HepG2 (cell line): Measurements from ENCODE around the gene PIGX. TPM values are rescaled to one million over a fixed set of nuclear protein-coding genes. Genes with fewer than 3 reads are reported as not detected.
"Not testable (repeated sequence)": the region's sequence is repeated elsewhere in the genome, so short reads cannot be mapped to it uniquely, and the experiment has no call there.

Experiments used
- ATAC-seq: fragments of 200-7000 bp; cut with Tn5 transposase; 3 replicates; pipeline ENCODE4 v1.9.1; 2020; ENCODE audit warnings: mild to moderate bottlenecking, moderate library complexity
- BruUV-seq: library from RNA; stranded (reverse); fragments of 400-500 nt; replicated peaks from 2 replicates; lab custom pipeline; 2021; lab: Mats Ljungman, UMichigan
- CTCF ChIA-PET: fragments of 300-600 bp; formaldehyde crosslinking; extraction: SDS; loops from one replicate; lab custom pipeline; 2021; ENCODE audit warnings: low total read pairs, inconsistent platforms, low intra/inter-chr PET ratio; lab: Yijun Ruan, JAX
- POLR2A ChIA-PET: fragments of 350-600 bp; sonication (Branson Sonifier 250); formaldehyde crosslinking; loops from one replicate; lab custom pipeline; 2020; ENCODE audit warnings: antibody characterized with exemption, inconsistent platforms; lab: Yijun Ruan, JAX
- DNase-seq: peaks from one replicate; pipeline ENCODE4 v3.0.0-alpha.2; 2015; ENCODE audit warnings: low spot score
- FAIRE-seq: peaks from 3 replicates; lab custom pipeline; 2011; peaks lifted over from hg19 to GRCh38; lab: Jason Lieb, UNC
- H2AFZ ChIP-seq: one replicate; pipeline ENCODE4 v1.6.1; 2011; ENCODE audit warnings: low read length, inconsistent platforms
- H3K27ac ChIP-seq: fragments of 300-600 bp; 3 replicates; pipeline ENCODE4 v1.8.0; 2011; ENCODE audit warnings: mixed run types, mild to moderate bottlenecking, mixed read lengths, low read length, inconsistent platforms; ENCODE audit not compliant: insufficient read depth; ENCODE audit errors: extremely low read length
- H3K27me3 ChIP-seq, 2 experiments: fragments of 200-600 bp in 1 of 2; 2 replicates in 1 of 2; 3 replicates in 1 of 2; pipeline versions ENCODE4 v1.6.0 to v1.8.0; 2011; ENCODE audit warnings: low read length in 2 of 2, mild to moderate bottlenecking in 2 of 2, moderate library complexity in 2 of 2, inconsistent platforms in 1 of 2; ENCODE audit not compliant: insufficient read depth in 2 of 2, control insufficient read depth in 1 of 2
- H3K36me3 ChIP-seq, 2 experiments: fragments of 200-600 bp in 1 of 2; replicated peaks in 1 of 2; 2 replicates in 1 of 2; 3 replicates in 1 of 2; pipeline versions ENCODE4 v1.5.1 to v1.8.0; 2011; ENCODE audit warnings: low read length in 2 of 2, inconsistent platforms in 1 of 2; ENCODE audit not compliant: insufficient read depth in 2 of 2, control insufficient read depth in 1 of 2
- H3K4me1 ChIP-seq: 2 replicates; pipeline ENCODE4 v1.5.1; 2012; ENCODE audit warnings: low read length, inconsistent platforms; ENCODE audit not compliant: insufficient read depth
- H3K4me2 ChIP-seq: 2 replicates; pipeline ENCODE4 v1.6.0; 2011; ENCODE audit warnings: low read depth, low read length, inconsistent platforms
- H3K4me3 ChIP-seq, 3 experiments: fragments of 200-600 bp in 1 of 3; sonication (generic), shearing (Covaris generic) in 1 of 3; replicated peaks in 1 of 3; 2 replicates each; pipeline ENCODE4 v1.5.1; 2011 to 2016; ENCODE audit warnings: low read length in 3 of 3, inconsistent platforms in 2 of 3, low read depth in 2 of 3, mild to moderate bottlenecking in 2 of 3, control low read depth in 1 of 3, mixed read lengths in 1 of 3; ENCODE audit not compliant: insufficient read depth in 1 of 3
- H3K79me2 ChIP-seq: one replicate; pipeline ENCODE4 v1.6.1; 2011; ENCODE audit warnings: low read length, inconsistent platforms; ENCODE audit not compliant: insufficient read depth
- H3K9ac ChIP-seq: 2 replicates; pipeline ENCODE4 v1.6.0; 2011; ENCODE audit warnings: mild to moderate bottlenecking, low read depth, low read length, inconsistent platforms; ENCODE audit not compliant: insufficient read depth
- H3K9me3 ChIP-seq: 2 replicates; pipeline ENCODE4 v1.5.1; 2012; ENCODE audit warnings: mild to moderate bottlenecking, low read length
- H4K20me1 ChIP-seq: 2 replicates; pipeline ENCODE4 v1.6.0; 2011; ENCODE audit warnings: inconsistent platforms, mild to moderate bottlenecking, low read length, moderate library complexity; ENCODE audit not compliant: insufficient read depth
- ARHGAP35 ChIP-seq: sonication (generic); formaldehyde crosslinking; IDR thresholded peaks from 2 replicates; pipeline ENCODE4 v1.9.0; 2022; ENCODE audit warnings: mild to moderate bottlenecking, inconsistent platforms, moderate library complexity, missing genetic modification reagents, borderline replicate concordance
- CENPT ChIP-seq: sonication (generic); formaldehyde crosslinking; IDR thresholded peaks from 2 replicates; pipeline ENCODE4 v1.8.0; 2022; ENCODE audit warnings: low read depth, mild to moderate bottlenecking, moderate library complexity, missing genetic modification reagents
- MIER2 ChIP-seq: IDR thresholded peaks from 2 replicates; pipeline ENCODE4 v1.6.1; 2016; ENCODE audit warnings: missing biosample characterization, missing genetic modification reagents
- NCOA1 ChIP-seq: sonication (generic); formaldehyde crosslinking; IDR thresholded peaks from 2 replicates; pipeline ENCODE4 v1.9.0; 2021; ENCODE audit warnings: missing genetic modification reagents
- NCOA2 ChIP-seq: sonication (generic); formaldehyde crosslinking; IDR thresholded peaks from 2 replicates; pipeline ENCODE4 v1.8.0; 2022; ENCODE audit warnings: inconsistent platforms
- ZNF121 ChIP-seq: sonication (generic); formaldehyde crosslinking; IDR thresholded peaks from 2 replicates; pipeline ENCODE4 v1.5.0; 2020; ENCODE audit warnings: mild to moderate bottlenecking, missing genetic modification reagents
- ZNF124 ChIP-seq: sonication (generic); formaldehyde crosslinking; IDR thresholded peaks from 2 replicates; pipeline ENCODE4 v1.4.0; 2020; ENCODE audit warnings: missing genetic modification reagents
- ZNF136 ChIP-seq: sonication (generic); formaldehyde crosslinking; IDR thresholded peaks from 2 replicates; pipeline ENCODE4 v1.8.1; 2022; ENCODE audit warnings: low read depth, mild to moderate bottlenecking, moderate library complexity, missing genetic modification reagents
- ZNF260 ChIP-seq: sonication (generic); formaldehyde crosslinking; IDR thresholded peaks from 2 replicates; pipeline ENCODE4 v1.4.0; 2020; ENCODE audit warnings: missing genetic modification reagents, low read depth, mild to moderate bottlenecking, borderline replicate concordance
- ZNF44 ChIP-seq: sonication (generic); formaldehyde crosslinking; IDR thresholded peaks from 2 replicates; pipeline ENCODE4 v1.5.1; 2020; ENCODE audit warnings: mild to moderate bottlenecking, missing genetic modification reagents
- ZNF790 ChIP-seq: sonication (generic); formaldehyde crosslinking; IDR thresholded peaks from 2 replicates; pipeline ENCODE4 v1.8.0; 2022; ENCODE audit warnings: missing genetic modification reagents, mild to moderate bottlenecking, borderline replicate concordance
- WGBS: methylation state at CpG from one replicate; pipeline ENCODE4 v1.1.6; 2017; ENCODE audit warnings: low lambda C conversion rate; 5-methylcytosine and 5-hydroxymethylcytosine counted together
- in situ Hi-C: cut with HindIII; loops from 2 replicates; pipeline ENCODE4 v1.10.0; 2017; ENCODE audit warnings: low pct_unique_long_range_greater_than_20kb; ENCODE audit not compliant: extremely low pct_ligation_motif_present
- intact Hi-C: fragments of 100-400 bp; cut with micrococcal nuclease; formaldehyde crosslinking; loops from one replicate; pipeline ENCODE4 v1.10.0; 2022; ENCODE audit not compliant: unreplicated experiment
- polyA plus RNA-seq, 8 experiments: library from polyadenylated mRNA; depleted of rRNA in 3 of 8; stranded (reverse) in 7 of 8; unstranded in 1 of 8; fragments of >200 nt; fragmentation: Illumina TruSeq in 4 of 8; extraction: Trizol in 4 of 8; gene quantifications; 2 replicates each; pipeline versions ENCODE4 v1.2.1 to v1.2.3, GENCODE V29; 2011 to 2016; ENCODE audit warnings: low read depth in 4 of 8, missing spikeins in 1 of 8, mixed read lengths in 1 of 8; ENCODE audit not compliant: insufficient read depth in 1 of 8
- total RNA-seq, 5 experiments: library from RNA; depleted of rRNA; stranded (reverse); fragments of >200 nt; fragmentation: Illumina TruSeq; extraction: Trizol; gene quantifications; 2 replicates each; pipeline ENCODE4 v1.2.3, GENCODE V29; 2016; ENCODE audit warnings: low read depth in 1 of 5
- TF ChIP-seq, protein P1 (sequence below): IDR thresholded peaks from 2 replicates; pipeline ENCODE4 v1.6.1; 2016; ENCODE audit warnings: missing genetic modification reagents, missing compliant biosample characterization
- TF ChIP-seq, protein P2 (sequence below): sonication (generic); formaldehyde crosslinking; IDR thresholded peaks from 2 replicates; pipeline ENCODE4 v1.4.0; 2020; ENCODE audit warnings: missing genetic modification reagents
- TF ChIP-seq, protein P3 (sequence below): sonication (generic); formaldehyde crosslinking; IDR thresholded peaks from 2 replicates; pipeline ENCODE4 v1.8.0; 2022; ENCODE audit warnings: mild to moderate bottlenecking, missing genetic modification reagents, moderate library complexity

The PIGX gene
- total and polyA plus RNA-seq, 2 of the 13 experiments (the other 11 are each of a cell fraction or from before 2014, with no cell fraction given): 13.2 to 21.3 TPM

GRCh38 chr3:196717162-196717561, 5.0 kb downstream of the PIGX start:
- TF ChIP-seq ZNF121 (CRISPR knock-in tag): 0 out of 2 replicates have a peak, but pooled peaks have one; percentile 27

DNA sequence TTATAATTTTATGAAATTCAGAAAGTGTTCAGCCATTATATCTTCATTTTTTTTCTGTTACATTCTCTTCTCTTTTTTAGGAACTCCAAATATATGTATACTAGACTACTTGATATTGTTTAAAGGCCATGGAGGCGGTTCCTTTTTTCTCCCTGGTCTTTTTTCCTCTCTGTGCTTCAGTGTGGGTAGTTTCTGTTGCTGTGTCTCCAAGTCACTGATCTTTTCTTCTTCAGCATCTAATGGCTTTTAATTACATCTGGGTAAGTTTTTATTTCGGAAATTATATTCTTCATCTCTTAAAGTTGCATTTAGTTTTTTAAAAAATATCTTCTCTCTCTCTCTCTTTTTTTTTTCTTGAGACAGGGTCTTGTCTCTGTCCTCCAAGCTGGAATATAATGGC, 8.9 kb downstream of the PIGX start:
- ChIA-PET POLR2A (no interaction called here), CTCF (no interaction called here)
- H3K4me3 ChIP-seq: no peak overlapping the region
- ATAC-seq: no peak
- H2AFZ ChIP-seq: no peak overlapping the region
- H3K9ac ChIP-seq: no peak overlapping the region
- no peaks in the 10 kb centered on the region for H3K79me2 ChIP-seq
- no peaks in the 10 kb centered on the region for H3K27me3 ChIP-seq
- H3K27ac ChIP-seq: no peak overlapping the region
- WGBS: 98% methylated on average over 2 of the region's 2 CpGs
- no TSS peak for BruUV-seq
- H4K20me1 ChIP-seq: no peaks in the 10 kb centered on the region
- intact Hi-C loops (no loop called here), in situ Hi-C loops (no loop called here)
- no peak for FAIRE-seq
- no peak overlapping the region for H3K4me2 ChIP-seq
- H3K9me3 ChIP-seq: no peaks in the 10 kb centered on the region
- 0 out of 5 replicates have a peak, but pooled peaks cover 0 to 8% of the 10 kb centered on the region in 2 experiments for H3K36me3 ChIP-seq
- peaks cover 8% of the 10 kb centered on the region for H3K4me1 ChIP-seq
- no peak for DNase-seq
- TF ChIP-seq ZNF136 (CRISPR knock-in tag) (no peak), NCOA2 (CRISPR knock-in tag) (no peak), ZNF124 (no peak), NCOA1 (CRISPR knock-in tag) (no peak), ZNF260 (CRISPR knock-in tag) (no peak), CENPT (CRISPR knock-in tag) (no peak), ZNF790 (CRISPR knock-in tag) (no peak), ZNF44 (CRISPR knock-in tag) (no peak), MIER2 (no peak), ARHGAP35 (CRISPR knock-in tag) (no peak)
- TF ChIP-seq, protein P1, sequence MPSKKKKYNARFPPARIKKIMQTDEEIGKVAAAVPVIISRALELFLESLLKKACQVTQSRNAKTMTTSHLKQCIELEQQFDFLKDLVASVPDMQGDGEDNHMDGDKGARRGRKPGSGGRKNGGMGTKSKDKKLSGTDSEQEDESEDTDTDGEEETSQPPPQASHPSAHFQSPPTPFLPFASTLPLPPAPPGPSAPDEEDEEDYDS (CRISPR knock-in tag): no peak
- TF ChIP-seq, protein P2, sequence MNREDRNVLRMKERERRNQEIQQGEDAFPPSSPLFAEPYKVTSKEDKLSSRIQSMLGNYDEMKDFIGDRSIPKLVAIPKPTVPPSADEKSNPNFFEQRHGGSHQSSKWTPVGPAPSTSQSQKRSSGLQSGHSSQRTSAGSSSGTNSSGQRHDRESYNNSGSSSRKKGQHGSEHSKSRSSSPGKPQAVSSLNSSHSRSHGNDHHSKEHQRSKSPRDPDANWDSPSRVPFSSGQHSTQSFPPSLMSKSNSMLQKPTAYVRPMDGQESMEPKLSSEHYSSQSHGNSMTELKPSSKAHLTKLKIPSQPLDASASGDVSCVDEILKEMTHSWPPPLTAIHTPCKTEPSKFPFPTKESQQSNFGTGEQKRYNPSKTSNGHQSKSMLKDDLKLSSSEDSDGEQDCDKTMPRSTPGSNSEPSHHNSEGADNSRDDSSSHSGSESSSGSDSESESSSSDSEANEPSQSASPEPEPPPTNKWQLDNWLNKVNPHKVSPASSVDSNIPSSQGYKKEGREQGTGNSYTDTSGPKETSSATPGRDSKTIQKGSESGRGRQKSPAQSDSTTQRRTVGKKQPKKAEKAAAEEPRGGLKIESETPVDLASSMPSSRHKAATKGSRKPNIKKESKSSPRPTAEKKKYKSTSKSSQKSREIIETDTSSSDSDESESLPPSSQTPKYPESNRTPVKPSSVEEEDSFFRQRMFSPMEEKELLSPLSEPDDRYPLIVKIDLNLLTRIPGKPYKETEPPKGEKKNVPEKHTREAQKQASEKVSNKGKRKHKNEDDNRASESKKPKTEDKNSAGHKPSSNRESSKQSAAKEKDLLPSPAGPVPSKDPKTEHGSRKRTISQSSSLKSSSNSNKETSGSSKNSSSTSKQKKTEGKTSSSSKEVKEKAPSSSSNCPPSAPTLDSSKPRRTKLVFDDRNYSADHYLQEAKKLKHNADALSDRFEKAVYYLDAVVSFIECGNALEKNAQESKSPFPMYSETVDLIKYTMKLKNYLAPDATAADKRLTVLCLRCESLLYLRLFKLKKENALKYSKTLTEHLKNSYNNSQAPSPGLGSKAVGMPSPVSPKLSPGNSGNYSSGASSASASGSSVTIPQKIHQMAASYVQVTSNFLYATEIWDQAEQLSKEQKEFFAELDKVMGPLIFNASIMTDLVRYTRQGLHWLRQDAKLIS: no peak
- TF ChIP-seq, protein P3, sequence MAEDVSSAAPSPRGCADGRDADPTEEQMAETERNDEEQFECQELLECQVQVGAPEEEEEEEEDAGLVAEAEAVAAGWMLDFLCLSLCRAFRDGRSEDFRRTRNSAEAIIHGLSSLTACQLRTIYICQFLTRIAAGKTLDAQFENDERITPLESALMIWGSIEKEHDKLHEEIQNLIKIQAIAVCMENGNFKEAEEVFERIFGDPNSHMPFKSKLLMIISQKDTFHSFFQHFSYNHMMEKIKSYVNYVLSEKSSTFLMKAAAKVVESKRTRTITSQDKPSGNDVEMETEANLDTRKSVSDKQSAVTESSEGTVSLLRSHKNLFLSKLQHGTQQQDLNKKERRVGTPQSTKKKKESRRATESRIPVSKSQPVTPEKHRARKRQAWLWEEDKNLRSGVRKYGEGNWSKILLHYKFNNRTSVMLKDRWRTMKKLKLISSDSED: no peak

More at GRCh38 chr3:196717162-196717561, 5.0 kb downstream of the PIGX start:
- DNase-seq, CTCF ChIA-PET, H3K4me3 ChIP-seq, H3K36me3 ChIP-seq, POLR2A ChIA-PET, H2AFZ ChIP-seq, H4K20me1 ChIP-seq, FAIRE-seq, ATAC-seq, H3K79me2 ChIP-seq, H3K9me3 ChIP-seq, H3K4me2 ChIP-seq, H3K9ac ChIP-seq, H3K27me3 ChIP-seq, intact Hi-C loops, BruUV-seq, in situ Hi-C loops, H3K27ac ChIP-seq: not testable (repeated sequence)
- peaks cover 28% of the 10 kb centered on the region for H3K4me1 ChIP-seq
- 81% methylated on average over 3 of the region's 3 CpGs for WGBS
